AG04449 (cell line): ENCODE measurements around the gene NEK7.

Experiments
- CTCF ChIA-PET: fragments of 350-600 bp; formaldehyde crosslinking; extraction: SDS; loops from one replicate; lab custom pipeline; 2021; ENCODE audit warnings: antibody characterized with exemption; lab: Yijun Ruan, JAX
- POLR2A ChIA-PET: fragments of 400-600, 350-600 bp; formaldehyde crosslinking; extraction: SDS; loops from one replicate; lab custom pipeline; 2020; ENCODE audit warnings: antibody characterized with exemption, inconsistent platforms; lab: Yijun Ruan, JAX
- DNase-seq: peaks from one replicate; pipeline ENCODE4 v3.0.0-alpha.2; 2010; ENCODE audit warnings: low read depth, low spot score
- H3K4me3 ChIP-seq: 2 replicates; pipeline ENCODE4 v1.5.1; 2011; ENCODE audit warnings: low read depth, mild to moderate bottlenecking, control low read depth, low read length
- CTCF ChIP-seq: IDR thresholded peaks from one replicate; pipeline ENCODE4 v1.5.1; 2011; ENCODE audit warnings: mild to moderate bottlenecking, moderate library complexity, low read length, control low read depth, inconsistent platforms; ENCODE audit not compliant: insufficient read depth; ENCODE audit errors: missing control alignments

The NEK7 gene

GRCh38 chr1:198161718-198162090, 4.9 kb downstream of the NEK7 start:
- no peak overlapping the region for H3K4me3 ChIP-seq
- no peak for DNase-seq
- ChIA-PET POLR2A (interaction anchor here (0.7 kb wide), 1 partner anchor 8 kb away, joined by 3 read pairs; no protein-coding TSS in a partner anchor), CTCF (interaction anchor here (1.3 kb wide), 1 partner anchor 73 kb away, joined by 6 read pairs; no protein-coding TSS in a partner anchor)
- no peak for TF ChIP-seq CTCF

- CTCF ChIA-PET: interaction anchor here (1.3 kb wide), 1 partner anchor 74 kb away, joined by 6 read pairs; no protein-coding TSS in a partner anchor
- H3K4me3 ChIP-seq: no peak overlapping the region
- TF ChIP-seq CTCF: no peak
- POLR2A ChIA-PET: no interaction called here
- DNase-seq: no peak
Measured at GRCh38 chr1:198162091-198162767, 5.4 kb downstream of the NEK7 start.

- ChIA-PET POLR2A (no interaction called here), CTCF (interaction anchor here (0.7 to 1.7 kb wide), 5 partner anchors 9 to 250 kb away, joined by 3 to 6 read pairs (median 4); partner anchors contain the start of gene NEK7)
- no peak for DNase-seq
- H3K4me3 ChIP-seq: no peak overlapping the region
- no peak for TF ChIP-seq CTCF
Measured at GRCh38 chr1:198165927-198166647, 9.3 kb downstream of the NEK7 start.

GRCh38 chr1:198166900-198167299, 10.1 kb downstream of the NEK7 start:
- DNase-seq: no peak
- POLR2A ChIA-PET: no interaction called here
- no peak overlapping the region for H3K4me3 ChIP-seq
- CTCF ChIA-PET: interaction anchor here (1.1 to 1.7 kb wide), 2 partner anchors 8 to 31 kb away, joined by 3 to 4 read pairs; no protein-coding TSS in a partner anchor
- TF ChIP-seq CTCF: no peak

- POLR2A ChIA-PET: no interaction called here
- CTCF ChIA-PET: interaction anchor here (1.1 kb wide), 1 partner anchor 30 kb away, joined by 3 read pairs; no protein-coding TSS in a partner anchor
- no peak overlapping the region for H3K4me3 ChIP-seq
- no peak for DNase-seq
- TF ChIP-seq CTCF: no peak
Measured at GRCh38 chr1:198167436-198167934, 10.7 kb downstream of the NEK7 start.

- TF ChIP-seq CTCF: no peak
- DNase-seq: no peak
- no peak overlapping the region for H3K4me3 ChIP-seq
- ChIA-PET POLR2A (no interaction called here), CTCF (interaction anchor here (0.8 kb wide), 1 partner anchor 10 kb away, joined by 3 read pairs; no protein-coding TSS in a partner anchor)
Measured at GRCh38 chr1:198168227-198168626, 11.4 kb downstream of the NEK7 start.
